K562 (cell line): Measurements from ENCODE around the gene YOD1. TPM values are rescaled to one million over a fixed set of nuclear protein-coding genes. Genes with fewer than 3 reads are reported as not detected.

Source experiments
- GABPB1 ChIP-seq: sonication (generic); formaldehyde crosslinking; IDR thresholded peaks from 2 replicates; pipeline ENCODE4 v1.8.0; 2022; ENCODE audit warnings: mild to moderate bottlenecking, missing genetic modification reagents
- NCOA4 ChIP-seq: fragments of 450-650 bp; IDR thresholded peaks from 2 replicates; pipeline ENCODE4 v1.6.1; 2018; ENCODE audit warnings: mild to moderate bottlenecking; ENCODE audit not compliant: partially characterized antibody
- POLR2H ChIP-seq: IDR thresholded peaks from 2 replicates; pipeline ENCODE4 v1.6.1; 2016; ENCODE audit warnings: missing genetic modification characterization, low read depth, mild to moderate bottlenecking, control low read depth, missing compliant biosample characterization, moderate library complexity
- RUNX1 ChIP-seq: sonication (generic); IDR thresholded peaks from 2 replicates; pipeline ENCODE4 v1.6.1; 2016; ENCODE audit warnings: antibody characterized with exemption, low read depth
- SIX5 ChIP-seq, 2 experiments: IDR thresholded peaks; 2 replicates each; pipeline ENCODE4 v1.6.1; 2011; ENCODE audit warnings: low read length in 2 of 2, borderline replicate concordance in 1 of 2, low read depth in 1 of 2, mild to moderate bottlenecking in 1 of 2, moderate library complexity in 1 of 2; ENCODE audit not compliant: insufficient read depth in 1 of 2
- ZNF77 ChIP-seq: fragments of 250-450 bp; sonication (Bioruptor Pico); IDR thresholded peaks from 2 replicates; pipeline ENCODE4 v1.5.0; 2020
- polyA plus RNA-seq, 8 experiments: library from polyadenylated mRNA; depleted of rRNA in 4 of 8; stranded (reverse) in 5 of 8; unstranded in 3 of 8; fragments of >200 nt; fragmentation: Nextera tagmentation in 2 of 8; fragmentation: Illumina TruSeq in 1 of 8; extraction: Ambion mirVana in 2 of 8; extraction: Trizol in 1 of 8; gene quantifications; 2 replicates each; pipeline versions ENCODE4 v1.2.1 to v1.2.3, GENCODE V29; 2011 to 2014; ENCODE audit warnings: inconsistent platforms in 1 of 8, missing spikeins in 1 of 8
- total RNA-seq, 7 experiments: library from RNA; depleted of rRNA in 6 of 7; stranded (reverse); fragments of >200 nt in 6 of 7; fragmentation: Illumina TruSeq in 2 of 7; extraction: Trizol in 2 of 7; gene quantifications; 2 replicates each; pipeline versions ENCODE4 v1.2.1 to v1.2.3, GENCODE V29; 2011 to 2021; ENCODE audit warnings: low replicate concordance in 1 of 7
- TF ChIP-seq, protein P1 (sequence below), 2 experiments: fragments of 450-650 bp in 1 of 2; IDR thresholded peaks; 2 replicates each; pipeline ENCODE4 v1.6.1; 2011 to 2017; ENCODE audit warnings: low read depth in 2 of 2, antibody characterized with exemption in 1 of 2, borderline replicate concordance in 1 of 2, low read length in 1 of 2, mild to moderate bottlenecking in 1 of 2, mixed read lengths in 1 of 2; ENCODE audit not compliant: control insufficient read depth in 1 of 2
- TF ChIP-seq, protein P2 (sequence below): fragments of 450-650 bp; IDR thresholded peaks from 2 replicates; pipeline ENCODE4 v1.6.1; 2016; ENCODE audit warnings: low read depth
- TF ChIP-seq, protein P3 (sequence below): fragments of 450-650 bp; IDR thresholded peaks from 2 replicates; pipeline ENCODE4 v1.6.1; 2018; ENCODE audit not compliant: partially characterized antibody

YOD1 gene
- total and polyA plus RNA-seq, 9 of the 15 experiments (the other 6 are each of a cell fraction or from before 2014, with no cell fraction given): 18.2 to 78.1 (median 46.9) TPM

DNA sequence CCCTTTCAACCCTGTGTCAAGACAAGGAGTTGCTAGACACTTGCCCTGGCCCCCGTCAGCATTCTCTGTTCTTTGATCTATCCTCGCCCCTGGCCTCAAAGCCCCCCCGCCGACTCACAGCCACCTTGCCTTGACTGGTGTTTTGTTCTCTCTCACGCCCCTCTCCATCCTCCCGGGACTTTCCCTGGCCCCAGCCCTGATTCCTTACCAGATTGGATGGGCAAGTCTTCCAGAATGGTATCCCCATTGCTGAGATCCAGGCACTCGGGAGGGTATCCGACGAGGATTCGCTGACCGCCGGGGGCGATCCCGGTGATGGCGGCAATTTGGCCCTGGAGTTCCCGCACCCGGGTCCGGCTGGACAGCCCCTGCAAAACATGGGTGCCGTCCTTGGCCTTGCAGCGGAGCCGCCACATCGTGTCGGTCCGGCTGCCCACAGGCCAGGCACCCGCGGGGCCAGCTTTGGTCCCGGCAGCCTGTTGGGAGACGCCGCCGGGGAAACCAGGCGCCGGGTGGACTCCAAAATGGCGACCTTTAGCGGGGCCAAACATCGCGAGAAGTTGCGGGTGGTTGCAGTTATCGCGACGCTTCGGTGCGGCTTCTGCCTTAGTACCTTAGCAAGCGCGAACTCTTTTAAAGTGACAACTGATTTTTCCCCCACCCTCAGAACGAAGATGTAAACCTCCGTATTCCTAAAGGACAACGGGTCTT lies 373 bp downstream of the YOD1 start (continued):
- TF ChIP-seq, protein P1, sequence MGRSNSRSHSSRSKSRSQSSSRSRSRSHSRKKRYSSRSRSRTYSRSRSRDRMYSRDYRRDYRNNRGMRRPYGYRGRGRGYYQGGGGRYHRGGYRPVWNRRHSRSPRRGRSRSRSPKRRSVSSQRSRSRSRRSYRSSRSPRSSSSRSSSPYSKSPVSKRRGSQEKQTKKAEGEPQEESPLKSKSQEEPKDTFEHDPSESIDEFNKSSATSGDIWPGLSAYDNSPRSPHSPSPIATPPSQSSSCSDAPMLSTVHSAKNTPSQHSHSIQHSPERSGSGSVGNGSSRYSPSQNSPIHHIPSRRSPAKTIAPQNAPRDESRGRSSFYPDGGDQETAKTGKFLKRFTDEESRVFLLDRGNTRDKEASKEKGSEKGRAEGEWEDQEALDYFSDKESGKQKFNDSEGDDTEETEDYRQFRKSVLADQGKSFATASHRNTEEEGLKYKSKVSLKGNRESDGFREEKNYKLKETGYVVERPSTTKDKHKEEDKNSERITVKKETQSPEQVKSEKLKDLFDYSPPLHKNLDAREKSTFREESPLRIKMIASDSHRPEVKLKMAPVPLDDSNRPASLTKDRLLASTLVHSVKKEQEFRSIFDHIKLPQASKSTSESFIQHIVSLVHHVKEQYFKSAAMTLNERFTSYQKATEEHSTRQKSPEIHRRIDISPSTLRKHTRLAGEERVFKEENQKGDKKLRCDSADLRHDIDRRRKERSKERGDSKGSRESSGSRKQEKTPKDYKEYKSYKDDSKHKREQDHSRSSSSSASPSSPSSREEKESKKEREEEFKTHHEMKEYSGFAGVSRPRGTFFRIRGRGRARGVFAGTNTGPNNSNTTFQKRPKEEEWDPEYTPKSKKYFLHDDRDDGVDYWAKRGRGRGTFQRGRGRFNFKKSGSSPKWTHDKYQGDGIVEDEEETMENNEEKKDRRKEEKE (IDR thresholded peaks at IDR 0.05; ENCODE audit: borderline replicate concordance in 1 of 2, control insufficient read depth in 1 of 2, low read depth in 2 of 2, low read length in 1 of 2): no peak
- TF ChIP-seq NCOA4 (no peak), RUNX1 (no peak), GABPB1 (CRISPR knock-in tag) (no peak; the same call in 1 of the 2 replicates), SIX5 (IDR thresholded peaks at IDR 0.05; ENCODE audit: borderline replicate concordance in 1 of 2, insufficient read depth in 1 of 2, low read depth in 1 of 2, low read length in 2 of 2) (no peak), ZNF77 (no peak), POLR2H (peak; percentile 42; the same call in 1 of the 2 replicates)
- TF ChIP-seq, protein P2, sequence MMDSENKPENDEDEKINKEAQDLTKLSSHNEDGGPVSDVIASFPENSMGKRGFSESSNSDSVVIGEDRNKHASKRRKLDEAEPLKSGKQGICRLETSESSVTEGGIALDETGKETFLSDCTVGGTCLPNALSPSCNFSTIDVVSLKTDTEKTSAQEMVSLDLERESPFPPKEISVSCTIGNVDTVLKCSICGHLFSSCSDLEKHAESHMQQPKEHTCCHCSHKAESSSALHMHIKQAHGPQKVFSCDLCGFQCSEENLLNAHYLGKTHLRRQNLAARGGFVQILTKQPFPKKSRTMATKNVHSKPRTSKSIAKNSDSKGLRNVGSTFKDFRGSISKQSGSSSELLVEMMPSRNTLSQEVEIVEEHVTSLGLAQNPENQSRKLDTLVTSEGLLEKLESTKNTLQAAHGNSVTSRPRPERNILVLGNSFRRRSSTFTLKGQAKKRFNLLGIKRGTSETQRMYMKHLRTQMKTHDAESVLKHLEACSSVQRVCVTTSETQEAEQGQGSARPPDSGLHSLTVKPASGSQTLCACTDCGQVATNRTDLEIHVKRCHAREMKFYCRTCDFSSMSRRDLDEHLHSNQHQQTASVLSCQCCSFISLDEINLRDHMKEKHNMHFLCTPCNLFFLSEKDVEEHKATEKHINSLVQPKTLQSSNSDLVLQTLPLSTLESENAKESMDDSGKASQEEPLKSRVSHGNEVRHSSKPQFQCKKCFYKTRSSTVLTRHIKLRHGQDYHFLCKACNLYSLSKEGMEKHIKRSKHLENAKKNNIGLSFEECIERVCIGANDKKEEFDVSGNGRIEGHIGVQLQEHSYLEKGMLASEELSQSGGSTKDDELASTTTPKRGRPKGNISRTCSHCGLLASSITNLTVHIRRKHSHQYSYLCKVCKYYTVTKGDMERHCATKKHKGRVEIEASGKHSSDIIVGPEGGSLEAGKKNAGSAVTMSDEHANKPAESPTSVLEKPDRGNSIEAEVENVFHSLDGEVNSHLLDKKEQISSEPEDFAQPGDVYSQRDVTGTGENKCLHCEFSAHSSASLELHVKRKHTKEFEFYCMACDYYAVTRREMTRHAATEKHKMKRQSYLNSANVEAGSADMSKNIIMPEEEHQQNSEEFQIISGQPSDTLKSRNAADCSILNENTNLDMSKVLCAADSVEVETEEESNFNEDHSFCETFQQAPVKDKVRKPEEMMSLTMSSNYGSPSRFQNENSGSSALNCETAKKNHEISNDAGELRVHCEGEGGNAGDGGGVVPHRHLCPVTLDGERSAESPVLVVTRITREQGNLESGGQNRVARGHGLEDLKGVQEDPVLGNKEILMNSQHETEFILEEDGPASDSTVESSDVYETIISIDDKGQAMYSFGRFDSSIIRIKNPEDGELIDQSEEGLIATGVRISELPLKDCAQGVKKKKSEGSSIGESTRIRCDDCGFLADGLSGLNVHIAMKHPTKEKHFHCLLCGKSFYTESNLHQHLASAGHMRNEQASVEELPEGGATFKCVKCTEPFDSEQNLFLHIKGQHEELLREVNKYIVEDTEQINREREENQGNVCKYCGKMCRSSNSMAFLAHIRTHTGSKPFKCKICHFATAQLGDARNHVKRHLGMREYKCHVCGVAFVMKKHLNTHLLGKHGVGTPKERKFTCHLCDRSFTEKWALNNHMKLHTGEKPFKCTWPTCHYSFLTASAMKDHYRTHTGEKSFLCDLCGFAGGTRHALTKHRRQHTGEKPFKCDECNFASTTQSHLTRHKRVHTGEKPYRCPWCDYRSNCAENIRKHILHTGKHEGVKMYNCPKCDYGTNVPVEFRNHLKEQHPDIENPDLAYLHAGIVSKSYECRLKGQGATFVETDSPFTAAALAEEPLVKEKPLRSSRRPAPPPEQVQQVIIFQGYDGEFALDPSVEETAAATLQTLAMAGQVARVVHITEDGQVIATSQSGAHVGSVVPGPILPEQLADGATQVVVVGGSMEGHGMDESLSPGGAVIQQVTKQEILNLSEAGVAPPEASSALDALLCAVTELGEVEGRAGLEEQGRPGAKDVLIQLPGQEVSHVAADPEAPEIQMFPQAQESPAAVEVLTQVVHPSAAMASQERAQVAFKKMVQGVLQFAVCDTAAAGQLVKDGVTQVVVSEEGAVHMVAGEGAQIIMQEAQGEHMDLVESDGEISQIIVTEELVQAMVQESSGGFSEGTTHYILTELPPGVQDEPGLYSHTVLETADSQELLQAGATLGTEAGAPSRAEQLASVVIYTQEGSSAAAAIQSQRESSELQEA: no peak
- TF ChIP-seq, protein P3, sequence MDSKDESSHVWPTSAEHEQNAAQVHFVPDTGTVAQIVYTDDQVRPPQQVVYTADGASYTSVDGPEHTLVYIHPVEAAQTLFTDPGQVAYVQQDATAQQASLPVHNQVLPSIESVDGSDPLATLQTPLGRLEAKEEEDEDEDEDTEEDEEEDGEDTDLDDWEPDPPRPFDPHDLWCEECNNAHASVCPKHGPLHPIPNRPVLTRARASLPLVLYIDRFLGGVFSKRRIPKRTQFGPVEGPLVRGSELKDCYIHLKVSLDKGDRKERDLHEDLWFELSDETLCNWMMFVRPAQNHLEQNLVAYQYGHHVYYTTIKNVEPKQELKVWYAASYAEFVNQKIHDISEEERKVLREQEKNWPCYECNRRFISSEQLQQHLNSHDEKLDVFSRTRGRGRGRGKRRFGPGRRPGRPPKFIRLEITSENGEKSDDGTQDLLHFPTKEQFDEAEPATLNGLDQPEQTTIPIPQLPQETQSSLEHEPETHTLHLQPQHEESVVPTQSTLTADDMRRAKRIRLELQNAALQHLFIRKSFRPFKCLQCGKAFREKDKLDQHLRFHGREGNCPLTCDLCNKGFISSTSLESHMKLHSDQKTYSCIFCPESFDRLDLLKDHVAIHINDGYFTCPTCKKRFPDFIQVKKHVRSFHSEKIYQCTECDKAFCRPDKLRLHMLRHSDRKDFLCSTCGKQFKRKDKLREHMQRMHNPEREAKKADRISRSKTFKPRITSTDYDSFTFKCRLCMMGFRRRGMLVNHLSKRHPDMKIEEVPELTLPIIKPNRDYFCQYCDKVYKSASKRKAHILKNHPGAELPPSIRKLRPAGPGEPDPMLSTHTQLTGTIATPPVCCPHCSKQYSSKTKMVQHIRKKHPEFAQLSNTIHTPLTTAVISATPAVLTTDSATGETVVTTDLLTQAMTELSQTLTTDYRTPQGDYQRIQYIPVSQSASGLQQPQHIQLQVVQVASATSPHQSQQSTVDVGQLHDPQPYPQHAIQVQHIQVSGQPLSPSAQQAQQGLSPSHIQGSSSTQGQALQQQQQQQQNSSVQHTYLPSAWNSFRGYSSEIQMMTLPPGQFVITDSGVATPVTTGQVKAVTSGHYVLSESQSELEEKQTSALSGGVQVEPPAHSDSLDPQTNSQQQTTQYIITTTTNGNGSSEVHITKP: peak; percentile 54
